HUES64 (cell line): ENCODE results near the gene FRMD5.

Experiments
- H3K27ac ChIP-seq: 2 replicates; pipeline ENCODE4 v1.7.0; 2013; ENCODE audit warnings: low read depth, low read length, inconsistent platforms
- H3K27me3 ChIP-seq: 2 replicates; pipeline ENCODE4 v1.6.1; 2013; ENCODE audit warnings: mild to moderate bottlenecking, low read length; ENCODE audit not compliant: insufficient read depth
- H3K36me3 ChIP-seq: 2 replicates; pipeline ENCODE4 v1.6.1; 2013; ENCODE audit warnings: mild to moderate bottlenecking, low read length; ENCODE audit not compliant: insufficient read depth
- H3K4me1 ChIP-seq: 2 replicates; pipeline ENCODE4 v1.6.1; 2013; ENCODE audit warnings: mild to moderate bottlenecking, low read length, moderate library complexity; ENCODE audit not compliant: insufficient read depth
- H3K4me3 ChIP-seq: 2 replicates; pipeline ENCODE4 v1.5.1; 2013; ENCODE audit warnings: mild to moderate bottlenecking, low read length, moderate library complexity
- H3K9ac ChIP-seq: 2 replicates; pipeline ENCODE4 v1.6.1; 2013; ENCODE audit warnings: mild to moderate bottlenecking, low read depth, low read length
- H3K9me3 ChIP-seq: 2 replicates; pipeline ENCODE4 v1.6.1; 2013; ENCODE audit warnings: low read depth, low read length; ENCODE audit not compliant: insufficient read depth
- WGBS: fragments of 150-250, 120-280 bp; methylation state at CpG from one replicate; pipeline ENCODE4 v1.1.7; 2013; ENCODE audit warnings: missing lambda C conversion rate; 5-methylcytosine and 5-hydroxymethylcytosine counted together

FRMD5 gene

DNA sequence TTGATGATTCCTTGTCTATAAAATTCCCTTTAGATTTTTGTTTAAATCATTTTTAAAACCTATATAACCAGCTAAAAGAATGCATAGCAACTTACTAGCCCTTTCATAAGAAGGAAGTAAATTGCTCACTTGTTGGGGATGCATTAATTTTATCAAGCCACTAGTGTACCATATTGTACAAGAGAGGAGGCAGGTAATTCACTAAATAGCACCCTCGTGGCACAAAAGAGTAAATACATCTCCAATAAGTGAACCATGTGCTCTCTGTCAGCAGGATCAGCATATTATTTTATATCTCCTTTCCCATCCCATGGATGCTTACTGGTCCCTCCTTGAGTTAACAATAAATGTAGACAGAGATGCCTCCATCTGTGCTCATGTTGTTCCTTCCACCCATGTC lies 34.3 kb downstream of the FRMD5 start:
- H3K27me3 ChIP-seq: no peaks in the 10 kb centered on the region
- no peak overlapping the region for H3K27ac ChIP-seq
- H3K4me3 ChIP-seq: no peak overlapping the region
- H3K9me3 ChIP-seq: no peaks in the 10 kb centered on the region
- H3K9ac ChIP-seq: no peak overlapping the region
- 89% methylated on average over 1 of the region's 1 CpG for WGBS
- H3K4me1 ChIP-seq: no peaks in the 10 kb centered on the region
- H3K36me3 ChIP-seq: no peaks in the 10 kb centered on the region

GRCh38 chr15:44159492-44159891 lies 35.6 kb downstream of the FRMD5 start:
- H3K27ac ChIP-seq: no peak overlapping the region
- no peak overlapping the region for H3K9ac ChIP-seq
- no peaks in the 10 kb centered on the region for H3K9me3 ChIP-seq
- no peaks in the 10 kb centered on the region for H3K4me1 ChIP-seq
- H3K4me3 ChIP-seq: no peak overlapping the region
- H3K27me3 ChIP-seq: no peaks in the 10 kb centered on the region
- no peaks in the 10 kb centered on the region for H3K36me3 ChIP-seq

DNA sequence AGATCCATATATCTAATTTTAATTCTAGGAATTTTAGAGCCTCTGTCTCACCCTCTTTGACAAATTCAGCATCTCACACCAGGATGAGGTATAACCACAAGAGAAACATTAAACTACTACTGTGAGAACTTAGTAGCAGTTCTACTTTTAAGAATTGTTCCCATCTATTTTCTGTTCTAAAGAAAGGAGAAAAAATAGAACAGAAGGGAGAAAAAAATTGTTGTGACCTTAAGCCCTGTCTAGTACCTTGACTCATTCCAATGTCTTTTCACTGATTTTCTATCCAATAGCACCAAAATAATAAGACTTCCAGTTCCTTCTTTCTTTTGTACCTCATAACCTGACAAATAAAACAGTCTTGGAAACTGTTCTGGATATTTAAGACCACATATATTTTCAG lies 37.0 kb downstream of the FRMD5 start:
- Histone ChIP-seq H3K9ac (no peak overlapping the region), H3K27me3 (no peaks in the 10 kb centered on the region), H3K36me3 (no peaks in the 10 kb centered on the region), H3K27ac (no peak overlapping the region), H3K9me3 (no peaks in the 10 kb centered on the region), H3K4me1 (no peaks in the 10 kb centered on the region), H3K4me3 (no peak overlapping the region)

DNA sequence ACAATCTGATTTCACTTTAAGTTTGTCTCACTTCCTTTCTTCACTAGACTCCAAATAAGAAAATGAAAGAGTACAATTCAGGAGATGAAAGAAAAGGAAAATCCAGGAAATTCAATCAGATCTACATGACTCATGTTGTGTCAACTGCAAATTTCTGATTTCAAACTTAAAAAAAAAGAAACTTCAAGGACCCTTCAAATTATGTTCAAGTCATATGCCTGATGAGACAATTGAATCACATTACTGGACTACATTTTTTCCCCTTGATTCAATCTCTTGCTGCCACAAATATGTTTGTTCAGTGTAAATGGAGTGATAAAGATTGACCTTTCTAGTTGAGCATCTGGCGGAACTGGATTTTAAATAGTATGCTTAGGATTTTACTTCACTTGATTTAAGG lies 37.4 kb downstream of the FRMD5 start:
- no peaks in the 10 kb centered on the region for H3K4me1 ChIP-seq
- H3K9ac ChIP-seq: no peak overlapping the region
- 92% methylated on average over 1 of the region's 1 CpG for WGBS
- no peaks in the 10 kb centered on the region for H3K36me3 ChIP-seq
- no peak overlapping the region for H3K27ac ChIP-seq
- H3K4me3 ChIP-seq: no peak overlapping the region
- no peaks in the 10 kb centered on the region for H3K27me3 ChIP-seq
- no peaks in the 10 kb centered on the region for H3K9me3 ChIP-seq

DNA sequence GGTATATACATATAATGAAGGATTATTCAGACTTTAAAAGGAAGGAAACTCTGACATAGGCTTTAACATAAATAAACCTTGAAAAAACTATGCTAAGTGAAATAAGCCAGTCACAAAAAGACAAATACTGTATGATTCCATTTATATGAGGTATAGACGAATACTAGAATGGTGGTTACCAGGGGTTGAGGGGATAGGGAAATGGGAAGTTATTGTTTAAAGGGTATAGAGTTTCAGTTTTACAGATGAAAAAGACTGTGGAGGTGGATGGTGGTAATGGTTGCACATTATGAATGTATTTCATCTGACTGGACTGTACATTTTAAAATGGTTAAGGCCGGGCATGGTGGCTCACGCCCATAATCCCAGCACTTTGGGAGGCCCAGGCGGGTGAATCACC lies 41.7 kb downstream of the FRMD5 start:
- H3K9ac ChIP-seq: no peak overlapping the region
- H3K36me3 ChIP-seq: no peaks in the 10 kb centered on the region
- no peak overlapping the region for H3K4me3 ChIP-seq
- no peak overlapping the region for H3K27ac ChIP-seq
- H3K27me3 ChIP-seq: no peaks in the 10 kb centered on the region
- no peaks in the 10 kb centered on the region for H3K9me3 ChIP-seq
- H3K4me1 ChIP-seq: no peaks in the 10 kb centered on the region
- 94% methylated on average over 4 of the region's 4 CpGs for WGBS

DNA sequence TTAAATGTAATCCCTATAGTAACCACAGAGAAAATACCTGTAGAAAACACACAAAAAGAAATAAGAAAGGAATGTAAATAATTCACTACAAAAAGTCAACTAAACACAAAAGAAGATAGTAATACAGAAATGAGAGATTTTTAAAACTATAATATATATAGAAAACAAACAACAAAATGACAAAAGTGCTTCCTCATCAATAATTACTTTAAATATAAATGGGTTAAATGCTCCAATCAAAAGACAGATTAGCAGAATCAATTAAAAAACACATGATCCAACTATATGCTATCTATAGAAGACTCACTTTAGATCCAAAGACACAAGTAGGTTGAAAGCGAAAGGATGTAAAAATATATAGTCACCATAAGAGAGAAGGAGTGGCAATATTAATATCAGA lies 45.8 kb downstream of the FRMD5 start:
- H3K9me3 ChIP-seq: no peaks in the 10 kb centered on the region
- no peak overlapping the region for H3K27ac ChIP-seq
- no peak overlapping the region for H3K4me3 ChIP-seq
- no peak overlapping the region for H3K9ac ChIP-seq
- H3K4me1 ChIP-seq: no peaks in the 10 kb centered on the region
- H3K36me3 ChIP-seq: no peaks in the 10 kb centered on the region
- no peaks in the 10 kb centered on the region for H3K27me3 ChIP-seq
- WGBS: no CpG with 5 or more reads among the region's 1 CpG

DNA sequence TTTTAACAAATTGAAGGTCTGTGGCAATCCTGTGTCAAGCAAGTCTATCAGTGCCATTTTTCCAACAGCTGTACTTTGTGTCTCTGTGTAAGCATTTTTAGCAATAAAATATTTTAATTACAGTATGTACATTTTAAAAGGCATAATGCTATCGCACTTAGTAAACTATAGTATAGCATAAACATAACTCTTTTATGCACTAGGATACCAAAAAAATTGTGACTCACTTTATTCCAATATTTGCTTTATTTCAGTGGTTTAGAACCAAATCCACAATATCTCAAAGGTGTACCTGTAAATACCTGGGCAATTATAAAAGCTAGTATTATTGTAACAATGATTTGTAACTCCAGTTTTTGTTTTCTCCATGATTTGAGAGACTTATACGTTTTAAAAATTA lies 46.5 kb downstream of the FRMD5 start:
- Histone ChIP-seq H3K4me1 (no peaks in the 10 kb centered on the region), H3K36me3 (no peaks in the 10 kb centered on the region), H3K27me3 (no peaks in the 10 kb centered on the region), H3K9me3 (no peaks in the 10 kb centered on the region), H3K27ac (no peak overlapping the region), H3K4me3 (no peak overlapping the region), H3K9ac (no peak overlapping the region)
- 100% methylated on average over 1 of the region's 2 CpGs for WGBS

DNA sequence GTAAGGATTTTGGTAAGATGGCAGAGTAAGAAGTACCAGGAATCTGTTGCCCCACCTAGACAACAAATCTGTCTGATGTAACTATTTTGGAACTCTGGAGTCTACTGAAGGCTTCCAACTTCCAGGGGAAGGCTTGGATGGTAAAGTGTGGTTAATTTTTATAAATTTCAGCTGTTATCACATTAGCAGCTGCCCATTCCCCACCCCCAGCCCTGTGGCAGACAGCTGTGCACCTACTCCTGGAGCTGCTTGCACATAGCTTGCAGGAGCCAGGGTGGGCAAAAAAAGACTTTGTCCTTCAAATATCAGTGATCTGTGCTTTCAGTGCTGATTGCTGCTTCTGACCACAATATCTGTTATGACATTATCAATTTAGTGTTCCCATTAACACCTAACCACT lies 47.4 kb downstream of the FRMD5 start:
- H3K36me3 ChIP-seq: no peaks in the 10 kb centered on the region

DNA sequence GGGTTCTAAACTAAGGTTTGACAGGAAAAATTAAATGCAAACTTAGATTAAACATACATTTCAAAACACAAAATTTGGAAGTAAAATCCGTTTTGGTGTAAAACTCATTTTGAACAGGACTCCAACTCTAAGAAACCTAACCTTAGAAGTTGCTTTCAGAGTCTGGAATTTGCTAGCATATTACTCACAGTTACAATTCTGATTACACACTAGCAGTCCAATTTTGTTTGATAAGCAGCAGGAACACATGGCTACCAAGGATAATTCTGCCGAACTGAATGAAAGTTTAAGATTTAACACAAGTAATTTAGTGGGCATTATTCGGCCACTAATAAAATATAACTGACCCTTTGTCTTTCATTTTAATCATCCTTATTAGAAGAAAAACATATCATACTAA lies 49.6 kb downstream of the FRMD5 start:
- Histone ChIP-seq H3K9me3 (no peaks in the 10 kb centered on the region), H3K27ac (no peak overlapping the region), H3K4me3 (no peak overlapping the region), H3K27me3 (no peaks in the 10 kb centered on the region), H3K36me3 (no peaks in the 10 kb centered on the region), H3K9ac (no peak overlapping the region), H3K4me1 (no peaks in the 10 kb centered on the region)
- 93% methylated on average over 2 of the region's 3 CpGs for WGBS

More for the DNA sequence above, 47.4 kb downstream of the FRMD5 start:
- Histone ChIP-seq H3K9ac (no peak overlapping the region), H3K4me3 (no peak overlapping the region), H3K27ac (no peak overlapping the region), H3K27me3 (no peaks in the 10 kb centered on the region), H3K4me1 (no peaks in the 10 kb centered on the region), H3K9me3 (no peaks in the 10 kb centered on the region)

- Histone ChIP-seq H3K4me3 (no peak overlapping the region), H3K27ac (no peak overlapping the region), H3K36me3 (no peaks in the 10 kb centered on the region), H3K4me1 (no peaks in the 10 kb centered on the region), H3K9me3 (no peaks in the 10 kb centered on the region), H3K27me3 (no peaks in the 10 kb centered on the region), H3K9ac (no peak overlapping the region)
These were observed 50.1 kb downstream of the FRMD5 start for GRCh38 chr15:44144992-44145391.

GRCh38 chr15:44144184-44144583 lies 50.9 kb downstream of the FRMD5 start:
- H3K27me3 ChIP-seq: no peaks in the 10 kb centered on the region
- no peaks in the 10 kb centered on the region for H3K36me3 ChIP-seq
- H3K9me3 ChIP-seq: no peaks in the 10 kb centered on the region
- WGBS: 80% methylated on average over 1 of the region's 1 CpG
- no peak overlapping the region for H3K27ac ChIP-seq
- H3K4me1 ChIP-seq: no peaks in the 10 kb centered on the region
- H3K4me3 ChIP-seq: no peak overlapping the region
- no peak overlapping the region for H3K9ac ChIP-seq

DNA sequence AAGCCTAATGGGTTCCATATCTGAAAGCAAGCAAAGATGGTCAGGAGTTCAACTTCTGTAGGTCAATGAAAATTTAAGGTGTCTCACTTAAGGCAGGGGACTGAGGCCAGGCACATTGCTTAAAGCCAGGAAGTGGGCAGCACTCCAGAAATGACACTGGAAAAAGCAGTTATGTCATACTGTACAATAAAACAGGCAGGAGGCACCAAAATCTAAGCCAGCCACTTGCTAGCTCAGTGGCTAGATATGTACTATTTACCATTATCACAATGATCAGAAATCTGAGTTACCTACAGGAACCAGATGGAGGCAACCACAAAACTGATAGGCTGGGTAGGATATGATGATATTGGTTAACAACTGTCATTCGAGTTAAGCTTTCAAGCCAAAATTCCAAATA lies 57.3 kb downstream of the FRMD5 start:
- Histone ChIP-seq H3K9me3 (no peaks in the 10 kb centered on the region), H3K36me3 (no peaks in the 10 kb centered on the region), H3K9ac (no peak overlapping the region), H3K4me1 (0 out of 2 replicates have a peak, but pooled peaks cover 2% of the 10 kb centered on the region), H3K27ac (no peak overlapping the region), H3K4me3 (no peak overlapping the region), H3K27me3 (no peaks in the 10 kb centered on the region)
- no CpG with 5 or more reads among the region's 1 CpG for WGBS
